WTC11 (cell line): Measurements from ENCODE around the gene NDUFB3. TPM values are rescaled to one million over a fixed set of nuclear protein-coding genes. Genes with fewer than 3 reads are reported as not detected.
A peak's percentile ranks its signal among the peaks of the same experiment; 100 is the strongest.

Experiments used
- ATAC-seq: fragments of 200-7000 bp; cut with Tn5 transposase; 2 replicates; pipeline ENCODE4 v1.10.0; 2021; ENCODE audit warnings: mild to moderate bottlenecking, moderate library complexity
- CTCF ChIA-PET: fragments of 300-600 bp; sonication (Branson Sonifier 250); formaldehyde crosslinking; loops from one replicate; lab custom pipeline; 2021; ENCODE audit warnings: antibody characterized with exemption; lab: Charles Lee
- POLR2A ChIA-PET: fragments of 350-600 bp; sonication (Branson Sonifier 250); formaldehyde crosslinking; loops from one replicate; lab custom pipeline; 2021; ENCODE audit warnings: antibody characterized with exemption; lab: Charles Lee
- DNase-seq: peaks from one replicate; pipeline ENCODE4 v3.0.0; 2021; ENCODE audit warnings: low spot score
- H3K27ac Mint-ChIP-seq: 2 replicates; pipeline ENCODE4 v1.8.0; 2021; ENCODE audit warnings: mixed read lengths
- H3K27me3 Mint-ChIP-seq: 2 replicates; pipeline ENCODE4 v1.8.0; 2021; ENCODE audit warnings: low read depth, mild to moderate bottlenecking, moderate library complexity, mixed read lengths
- H3K36me3 Mint-ChIP-seq: 2 replicates; pipeline ENCODE4 v1.8.0; 2021; ENCODE audit warnings: mixed read lengths
- H3K4me1 Mint-ChIP-seq: 2 replicates; pipeline ENCODE4 v1.8.0; 2022; ENCODE audit warnings: mixed read lengths
- H3K4me3 Mint-ChIP-seq: 2 replicates; pipeline ENCODE4 v1.8.0; 2021; ENCODE audit warnings: mild to moderate bottlenecking, moderate library complexity, mixed read lengths
- H3K9me3 Mint-ChIP-seq: 2 replicates; pipeline ENCODE4 v1.8.0; 2021; ENCODE audit warnings: mixed read lengths
- AFF4 ChIP-seq: sonication (generic); formaldehyde crosslinking; IDR thresholded peaks from 2 replicates; pipeline ENCODE4 v1.8.1; 2023; ENCODE audit warnings: mild to moderate bottlenecking, missing genetic modification reagents, borderline replicate concordance
- CTCF ChIP-seq: fragments of 200-600 bp; IDR thresholded peaks from 2 replicates; pipeline ENCODE4 v1.8.0; 2022; ENCODE audit warnings: antibody characterized with exemption
- ETV6 ChIP-seq: sonication (generic); formaldehyde crosslinking; IDR thresholded peaks from 2 replicates; pipeline ENCODE4 v1.8.1; 2022; ENCODE audit warnings: mild to moderate bottlenecking, missing genetic modification reagents
- GABPB1 ChIP-seq: sonication (generic); formaldehyde crosslinking; IDR thresholded peaks from 2 replicates; pipeline ENCODE4 v1.8.1; 2023; ENCODE audit warnings: mild to moderate bottlenecking, missing genetic modification reagents
- GRHL2 ChIP-seq: fragments of 250-450 bp; sonication (Bioruptor Pico); IDR thresholded peaks from 2 replicates; pipeline ENCODE4 v1.8.0; 2022; ENCODE audit warnings: mild to moderate bottlenecking, moderate library complexity; ENCODE audit not compliant: insufficient replicate concordance, severe bottlenecking
- MAX ChIP-seq: sonication (generic); formaldehyde crosslinking; IDR thresholded peaks from 2 replicates; pipeline ENCODE4 v1.8.0; 2022; ENCODE audit warnings: mild to moderate bottlenecking, missing genetic modification reagents
- SMAD3 ChIP-seq: sonication (generic); formaldehyde crosslinking; IDR thresholded peaks from 2 replicates; pipeline ENCODE4 v1.8.0; 2022; ENCODE audit warnings: missing genetic modification reagents, mild to moderate bottlenecking, borderline replicate concordance
- SOX15 ChIP-seq: fragments of 250-450 bp; sonication (Bioruptor Pico); IDR thresholded peaks from 2 replicates; pipeline ENCODE4 v1.9.0; 2021; ENCODE audit warnings: mild to moderate bottlenecking
- TEAD4 ChIP-seq: sonication (generic); formaldehyde crosslinking; IDR thresholded peaks from 2 replicates; pipeline ENCODE4 v1.8.0; 2022; ENCODE audit warnings: mild to moderate bottlenecking, missing genetic modification reagents
- ZMAT4 ChIP-seq: fragments of 250-450 bp; sonication (Bioruptor Pico); IDR thresholded peaks from 2 replicates; pipeline ENCODE4 v1.9.0; 2021; ENCODE audit warnings: mild to moderate bottlenecking
- total RNA-seq: library from RNA; stranded (reverse); gene quantifications from 3 replicates; pipeline ENCODE4 v1.2.3, GENCODE V29; 2021
- TF ChIP-seq, protein P1 (sequence below): fragments of 250-450 bp; sonication (Bioruptor Pico); conservative IDR thresholded peaks from 2 replicates; pipeline ENCODE4 v1.9.0; 2021; ENCODE audit warnings: mild to moderate bottlenecking
- TF ChIP-seq, protein P2 (sequence below): sonication (generic); formaldehyde crosslinking; IDR thresholded peaks from 2 replicates; pipeline ENCODE4 v1.8.0; 2022; ENCODE audit warnings: missing genetic modification reagents

Gene NDUFB3
- total RNA-seq, 1 experiment from 2014 or later: 66.8 TPM

DNA sequence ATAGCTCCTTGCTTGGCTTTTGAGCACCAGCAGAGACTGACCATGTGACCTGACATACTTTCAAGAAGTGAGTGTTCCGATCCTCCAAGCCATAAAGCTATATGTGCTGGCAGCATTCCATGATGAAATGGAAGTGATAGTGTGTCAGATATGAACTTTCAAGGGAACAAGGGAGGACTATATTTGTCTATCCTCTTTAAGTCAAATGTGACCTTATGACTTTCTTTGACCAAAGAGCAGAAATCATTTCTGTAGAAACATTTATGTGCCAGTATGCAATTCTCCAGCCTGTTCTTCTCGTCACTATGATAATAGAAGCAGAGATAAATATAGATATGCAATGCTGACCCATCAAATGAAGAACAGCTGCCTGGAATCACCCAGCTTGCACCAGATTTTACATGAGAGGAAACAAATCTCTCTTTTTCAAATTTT lies 14.7 kb upstream of the NDUFB3 start (continued):
- no peak for TF ChIP-seq AFF4
- TF ChIP-seq, protein P1, sequence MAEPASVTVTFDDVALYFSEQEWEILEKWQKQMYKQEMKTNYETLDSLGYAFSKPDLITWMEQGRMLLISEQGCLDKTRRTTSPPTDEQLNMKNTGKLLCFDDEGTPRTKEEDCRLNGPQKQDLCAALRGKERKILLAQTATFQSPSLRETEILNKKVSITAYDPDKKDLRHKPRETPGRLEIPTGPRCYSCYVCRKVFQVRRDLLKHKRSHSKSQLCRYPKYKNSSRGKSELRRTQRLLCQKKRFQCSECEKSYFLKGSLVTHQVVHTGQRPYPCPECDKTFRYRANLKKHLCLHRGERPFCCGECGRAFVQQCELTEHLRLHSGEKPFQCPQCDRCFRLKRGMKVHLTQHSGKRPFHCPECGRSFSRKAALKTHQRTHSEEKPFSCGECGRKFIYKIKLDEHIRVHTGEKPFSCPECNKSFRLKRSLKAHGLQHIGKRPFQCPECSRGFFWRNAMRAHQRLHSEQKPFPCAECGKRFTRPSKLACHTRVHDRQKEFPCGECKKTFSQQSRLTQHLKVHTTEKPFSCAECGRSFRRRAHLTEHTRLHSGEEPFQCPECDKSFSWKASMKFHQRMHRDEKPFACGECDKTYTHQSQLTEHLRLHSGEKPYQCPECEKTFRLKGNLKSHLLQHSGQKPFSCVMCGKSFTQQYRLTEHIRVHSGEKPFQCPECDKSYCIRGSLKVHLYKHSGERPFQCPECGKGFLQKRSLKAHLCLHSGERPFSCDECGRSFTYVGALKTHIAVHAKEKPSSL (CRISPR knock-in tag): no peak
- TF ChIP-seq ETV6: no peak

- Mint-ChIP-seq H3K27me3 (no peaks in the 10 kb centered on the region), H3K9me3 (no peaks in the 10 kb centered on the region)
- TF ChIP-seq SMAD3: no peak
- TF ChIP-seq, protein P2, sequence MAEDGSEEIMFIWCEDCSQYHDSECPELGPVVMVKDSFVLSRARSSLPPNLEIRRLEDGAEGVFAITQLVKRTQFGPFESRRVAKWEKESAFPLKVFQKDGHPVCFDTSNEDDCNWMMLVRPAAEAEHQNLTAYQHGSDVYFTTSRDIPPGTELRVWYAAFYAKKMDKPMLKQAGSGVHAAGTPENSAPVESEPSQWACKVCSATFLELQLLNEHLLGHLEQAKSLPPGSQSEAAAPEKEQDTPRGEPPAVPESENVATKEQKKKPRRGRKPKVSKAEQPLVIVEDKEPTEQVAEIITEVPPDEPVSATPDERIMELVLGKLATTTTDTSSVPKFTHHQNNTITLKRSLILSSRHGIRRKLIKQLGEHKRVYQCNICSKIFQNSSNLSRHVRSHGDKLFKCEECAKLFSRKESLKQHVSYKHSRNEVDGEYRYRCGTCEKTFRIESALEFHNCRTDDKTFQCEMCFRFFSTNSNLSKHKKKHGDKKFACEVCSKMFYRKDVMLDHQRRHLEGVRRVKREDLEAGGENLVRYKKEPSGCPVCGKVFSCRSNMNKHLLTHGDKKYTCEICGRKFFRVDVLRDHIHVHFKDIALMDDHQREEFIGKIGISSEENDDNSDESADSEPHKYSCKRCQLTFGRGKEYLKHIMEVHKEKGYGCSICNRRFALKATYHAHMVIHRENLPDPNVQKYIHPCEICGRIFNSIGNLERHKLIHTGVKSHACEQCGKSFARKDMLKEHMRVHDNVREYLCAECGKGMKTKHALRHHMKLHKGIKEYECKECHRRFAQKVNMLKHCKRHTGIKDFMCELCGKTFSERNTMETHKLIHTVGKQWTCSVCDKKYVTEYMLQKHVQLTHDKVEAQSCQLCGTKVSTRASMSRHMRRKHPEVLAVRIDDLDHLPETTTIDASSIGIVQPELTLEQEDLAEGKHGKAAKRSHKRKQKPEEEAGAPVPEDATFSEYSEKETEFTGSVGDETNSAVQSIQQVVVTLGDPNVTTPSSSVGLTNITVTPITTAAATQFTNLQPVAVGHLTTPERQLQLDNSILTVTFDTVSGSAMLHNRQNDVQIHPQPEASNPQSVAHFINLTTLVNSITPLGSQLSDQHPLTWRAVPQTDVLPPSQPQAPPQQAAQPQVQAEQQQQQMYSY (CRISPR knock-in tag): no peak
- peak; percentile 63 for TF ChIP-seq GABPB1 (CRISPR knock-in tag)
- TF ChIP-seq MAX (CRISPR knock-in tag): no peak
- no peak for TF ChIP-seq GRHL2 (CRISPR knock-in tag)
- TF ChIP-seq, all 79 proteins: peak for 1
- Mint-ChIP-seq H3K36me3 (no peaks in the 10 kb centered on the region), H3K27ac (peak overlapping the region; percentile 17; the same call in 1 of the 2 replicates), H3K4me3 (no peak overlapping the region), H3K4me1 (no peaks in the 10 kb centered on the region)
- CTCF ChIA-PET: no interaction called here
- POLR2A ChIA-PET: no interaction called here
- DNase-seq (no peak), ATAC-seq (no peak)
Measured at GRCh38 chr2:201057715-201058248, 14.0 kb upstream of the NDUFB3 start.

- ChIA-PET POLR2A (interaction anchor here (0.6 kb wide), 1 partner anchor 58 kb away, joined by 5 read pairs; no protein-coding TSS in a partner anchor), CTCF (interaction anchor here (0.7 kb wide), 1 partner anchor 67 kb away, joined by 3 read pairs; no protein-coding TSS in a partner anchor)
- Mint-ChIP-seq H3K9me3 (no peaks in the 10 kb centered on the region), H3K36me3 (no peaks in the 10 kb centered on the region), H3K4me3 (no peak overlapping the region), H3K27me3 (no peaks in the 10 kb centered on the region), H3K27ac (no peak overlapping the region), H3K4me1 (no peaks in the 10 kb centered on the region)
- TF ChIP-seq SMAD3 (no peak), TEAD4 (no peak), CTCF (no peak), ZMAT4 (CRISPR knock-in tag) (no peak), SOX15 (CRISPR knock-in tag) (no peak)
- TF ChIP-seq, protein P2 (CRISPR knock-in tag): no peak
- ATAC-seq (no peak), DNase-seq (no peak)
Measured at GRCh38 chr2:201058914-201059313, 12.9 kb upstream of the NDUFB3 start.
